Superior temporal gyrus (tissue), 1 donor: ENCODE data around the gene SIKE1.
"Not testable (repeated sequence)": the region's sequence is repeated elsewhere in the genome, so short reads cannot be mapped to it uniquely, and the experiment has no call there.

Experiments used
- DNase-seq: peaks from one replicate; pipeline ENCODE4 v3.0.0-alpha.2; 2016; ENCODE audit errors: extremely low spot score

The SIKE1 gene

DNA sequence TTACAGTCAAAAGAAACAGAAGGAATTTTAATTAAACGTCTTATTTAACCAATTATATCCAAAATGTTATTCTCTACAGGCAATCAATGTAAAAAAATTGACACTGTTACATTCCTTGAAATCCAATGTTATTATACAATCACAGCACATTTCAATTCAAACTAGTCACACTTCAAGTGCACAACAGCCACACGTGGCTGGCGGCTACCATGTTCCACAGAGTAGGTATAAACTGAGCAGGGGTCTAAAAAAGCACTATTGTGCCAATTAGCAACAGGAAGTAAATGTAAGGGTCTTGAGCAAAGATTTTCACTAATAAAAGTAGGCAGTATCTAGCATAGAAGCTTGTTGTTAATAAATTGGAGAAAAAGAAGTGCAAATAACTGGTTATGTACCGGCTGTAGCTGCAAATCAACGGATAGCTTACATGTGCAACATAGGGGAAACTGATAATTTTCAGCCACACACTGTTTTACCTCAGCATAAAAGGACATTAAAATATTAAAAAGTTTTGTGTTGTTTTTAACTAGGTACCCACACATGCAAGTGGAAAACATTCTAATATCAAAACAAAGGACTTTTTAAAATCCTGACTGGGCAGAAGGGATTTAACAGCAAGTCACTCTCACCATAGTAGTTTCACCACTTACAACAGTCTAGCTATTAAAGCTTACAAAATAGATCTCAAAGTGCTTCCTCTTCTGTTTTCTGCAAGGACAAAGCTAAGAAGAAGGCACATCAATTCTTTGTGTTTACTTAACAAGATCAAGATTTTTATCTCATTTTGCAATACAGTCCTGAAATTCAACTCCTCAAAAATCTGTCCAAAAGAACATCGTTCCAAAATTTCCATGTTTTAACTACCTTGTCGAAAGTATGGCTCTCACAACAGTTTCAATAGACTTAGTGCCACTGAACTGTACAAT lies 25.2 kb downstream of the SIKE1 start:
- DNase-seq = no peak

DNA sequence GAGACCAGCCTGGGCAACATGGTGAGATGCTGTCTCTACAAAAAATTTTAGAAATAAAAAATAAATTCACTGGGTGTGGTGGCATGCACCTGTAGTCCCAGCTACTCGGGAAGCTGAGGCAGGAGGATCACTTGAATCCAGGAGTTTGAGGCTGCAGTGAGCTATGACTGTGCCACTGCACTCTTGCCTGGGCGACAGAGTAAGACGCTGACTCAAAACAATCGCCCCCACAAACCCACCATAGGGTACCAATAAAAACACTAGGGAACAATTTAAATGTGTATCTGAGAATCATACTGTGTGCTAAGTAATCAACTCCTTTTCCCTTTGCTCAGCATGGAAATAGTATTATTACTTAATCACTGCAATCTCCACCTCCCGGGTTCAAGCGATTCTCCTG lies 26.8 kb downstream of the SIKE1 start:
- not testable (repeated sequence) for DNase-seq

DNA sequence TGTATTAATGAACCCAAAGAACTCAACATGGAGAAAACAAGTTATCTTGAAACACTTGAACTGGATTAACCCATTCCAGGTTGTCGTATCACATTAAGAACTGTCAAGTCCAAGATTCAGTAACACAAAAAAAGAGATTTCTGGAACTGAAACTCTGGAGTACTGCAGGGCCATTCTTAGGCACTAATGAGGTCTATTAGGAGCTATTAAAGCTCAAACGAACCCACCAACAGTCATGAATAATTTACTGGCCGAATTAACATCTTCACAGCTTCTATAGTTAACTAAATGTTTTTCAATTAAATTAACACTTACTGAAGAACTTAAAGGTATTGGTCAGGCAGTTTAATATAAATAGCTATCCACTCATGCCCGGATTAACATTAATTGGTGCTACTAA lies 27.3 kb downstream of the SIKE1 start:
- no peak for DNase-seq

DNA sequence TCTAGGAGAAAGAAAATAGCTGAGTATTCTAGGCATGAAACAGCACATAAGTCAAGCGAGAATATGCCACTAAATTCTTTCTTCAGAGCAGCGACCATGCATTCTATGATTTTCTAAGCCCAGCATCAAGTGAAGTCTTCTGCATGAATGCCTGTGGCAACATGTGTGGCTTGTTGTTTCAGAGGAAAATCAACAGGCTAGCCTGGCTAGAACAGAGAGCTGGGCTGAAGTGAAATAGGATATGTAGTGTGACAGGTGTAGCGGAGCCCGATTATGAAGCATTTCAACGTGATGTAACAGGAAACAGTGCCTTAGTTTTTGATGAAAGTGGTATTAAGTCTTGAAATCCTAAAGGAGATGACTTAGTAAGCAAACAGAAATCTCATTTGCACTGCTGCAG lies 29.7 kb downstream of the SIKE1 start:
- DNase-seq = no peak

DNA sequence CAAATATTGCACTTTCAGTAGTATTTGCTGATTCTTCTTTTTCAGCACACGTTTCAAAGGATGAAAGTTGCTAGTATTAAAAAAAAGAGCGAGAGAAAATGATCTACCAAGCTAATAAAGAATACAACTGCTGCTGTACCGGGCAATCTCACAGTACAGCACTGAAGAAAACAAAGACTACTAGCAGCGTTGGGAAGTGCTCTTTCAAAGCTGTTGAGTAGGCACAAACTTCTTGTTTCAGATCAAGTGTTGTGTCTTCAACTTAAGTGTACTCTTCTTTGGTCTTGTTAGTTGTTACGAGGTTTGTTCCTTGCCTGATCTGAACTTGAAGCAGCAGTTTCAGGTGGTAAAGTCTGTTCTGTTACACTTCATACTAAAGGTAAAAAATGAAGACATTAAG lies 30.6 kb downstream of the SIKE1 start:
- DNase-seq = no peak

DNA sequence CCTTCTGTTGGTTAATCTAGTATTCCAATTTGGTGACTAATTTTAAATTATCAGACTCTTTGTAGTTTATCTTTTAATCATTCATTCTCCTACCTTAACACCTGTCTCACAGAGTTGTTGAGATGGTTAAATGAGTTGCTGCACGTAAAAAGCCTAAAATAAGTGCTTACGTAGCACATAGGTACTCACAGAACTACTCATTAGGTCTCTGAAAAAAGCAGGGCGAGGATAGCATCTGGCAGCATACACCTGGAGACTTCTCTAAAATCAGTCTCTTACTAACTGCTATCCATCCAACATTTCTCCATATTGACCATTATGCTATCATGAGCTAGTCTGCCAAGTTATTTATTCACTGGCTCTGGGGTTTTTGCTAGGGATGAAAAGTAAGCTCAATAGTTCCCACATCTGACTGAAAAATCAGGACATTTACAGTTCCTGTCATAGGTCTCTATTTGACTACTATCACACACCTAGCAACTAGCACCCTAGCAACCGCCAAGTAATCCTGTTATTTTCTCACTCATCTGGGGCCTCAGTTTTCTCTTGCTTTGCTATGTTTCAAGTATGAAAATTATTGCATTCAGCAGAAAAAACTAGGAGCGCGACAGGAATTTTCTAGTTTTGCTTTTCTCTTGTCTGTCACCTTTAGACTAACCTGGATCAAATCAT lies 33.9 kb downstream of the SIKE1 start:
- DNase-seq = no peak

DNA sequence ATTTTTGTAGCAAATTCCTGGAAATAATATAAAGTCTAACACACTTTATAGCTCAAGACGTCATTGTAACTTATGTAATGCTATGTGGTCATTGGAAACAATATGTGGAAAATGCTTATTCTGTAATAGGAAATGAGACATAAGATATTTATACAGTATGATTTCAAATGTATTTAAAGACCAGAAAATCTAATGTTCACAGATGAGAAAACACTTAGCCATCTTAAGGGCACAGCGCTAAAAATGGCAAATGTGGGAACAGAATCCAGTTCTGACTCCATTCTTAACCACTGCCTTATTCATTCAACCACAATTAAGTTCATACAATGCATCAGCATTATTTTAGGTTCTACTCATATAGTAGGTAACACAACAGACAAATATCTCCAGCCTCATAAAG lies 35.2 kb downstream of the SIKE1 start:
- no peak for DNase-seq

DNA sequence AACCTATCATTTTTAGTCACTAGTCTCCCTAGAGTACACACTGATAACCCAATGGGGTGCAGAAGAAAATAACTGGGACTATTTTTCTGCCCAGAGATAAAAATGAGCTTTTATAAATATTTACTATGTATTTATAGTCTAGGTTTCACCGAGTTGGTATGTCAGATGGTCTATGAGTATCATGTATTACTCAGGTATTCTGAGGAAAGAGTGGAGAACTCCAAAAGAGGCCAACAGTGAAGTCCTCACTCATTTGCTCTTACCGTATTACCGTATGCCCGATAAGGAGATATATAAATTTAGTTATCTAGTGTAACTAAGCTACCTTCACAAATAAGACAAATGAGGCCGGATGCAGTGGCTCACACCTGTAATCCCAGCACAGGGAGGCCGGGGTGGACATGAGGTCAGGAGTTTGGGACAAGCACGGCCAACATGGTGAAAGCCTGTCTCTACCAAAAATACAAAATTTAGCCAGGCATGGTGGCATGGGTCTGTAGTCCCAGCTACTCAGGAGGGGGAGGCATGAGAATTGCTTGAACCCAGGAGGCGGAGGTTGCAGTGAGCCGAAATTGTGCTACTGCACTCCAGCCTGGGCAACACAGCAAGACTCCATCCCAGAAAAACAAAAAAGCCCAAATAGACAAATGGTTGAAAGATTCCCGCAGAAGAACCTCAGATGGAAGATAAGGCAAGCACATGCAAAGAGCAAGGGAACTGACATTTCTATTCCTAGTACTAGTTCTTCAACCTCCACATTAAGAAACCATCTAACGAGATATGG lies 38.3 kb downstream of the SIKE1 start:
- no peak for DNase-seq

DNA sequence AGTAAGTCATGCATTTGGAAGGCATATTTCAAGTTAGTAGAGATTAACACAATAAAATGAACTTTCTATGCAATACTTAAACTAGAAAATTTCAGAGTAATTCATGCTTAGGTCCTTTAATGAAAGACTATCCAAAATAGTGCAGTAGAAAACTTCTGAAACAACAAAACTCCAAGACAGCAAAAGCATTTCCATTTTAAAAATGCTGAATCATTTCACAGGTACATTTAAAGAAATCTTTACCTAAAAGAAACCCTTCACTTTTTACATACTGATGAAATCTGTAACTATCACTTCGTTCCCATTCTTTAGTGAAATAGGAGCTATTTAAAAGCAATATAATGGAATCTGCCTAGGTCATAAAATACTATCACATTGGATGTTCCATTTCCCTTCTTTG lies 40.2 kb downstream of the SIKE1 start:
- DNase-seq = no peak

DNA sequence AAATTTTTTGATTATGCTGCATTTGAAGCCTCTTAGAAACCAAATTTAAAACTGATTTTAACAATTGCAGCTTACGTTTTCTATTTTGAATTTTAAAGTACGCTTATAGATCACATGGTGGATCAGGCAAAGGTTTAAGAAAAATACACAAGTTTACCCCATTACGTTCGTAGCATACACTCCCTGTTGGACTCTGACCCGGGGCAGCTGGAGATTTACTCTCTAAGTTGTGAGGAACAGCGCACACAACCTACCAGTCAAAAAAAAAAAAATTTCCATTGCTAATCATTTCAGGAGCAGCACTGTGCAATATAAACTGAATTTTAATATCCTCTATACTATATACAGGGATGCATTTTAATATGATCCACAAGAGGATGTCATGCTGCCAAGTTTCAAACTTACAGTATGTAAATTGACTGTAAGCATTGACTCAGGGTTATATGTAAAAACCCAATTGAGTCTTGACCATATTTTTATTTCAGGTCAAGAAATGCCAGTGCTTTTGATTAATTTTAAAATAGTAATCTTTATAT lies 43.1 kb downstream of the SIKE1 start:
- no peak for DNase-seq

DNA sequence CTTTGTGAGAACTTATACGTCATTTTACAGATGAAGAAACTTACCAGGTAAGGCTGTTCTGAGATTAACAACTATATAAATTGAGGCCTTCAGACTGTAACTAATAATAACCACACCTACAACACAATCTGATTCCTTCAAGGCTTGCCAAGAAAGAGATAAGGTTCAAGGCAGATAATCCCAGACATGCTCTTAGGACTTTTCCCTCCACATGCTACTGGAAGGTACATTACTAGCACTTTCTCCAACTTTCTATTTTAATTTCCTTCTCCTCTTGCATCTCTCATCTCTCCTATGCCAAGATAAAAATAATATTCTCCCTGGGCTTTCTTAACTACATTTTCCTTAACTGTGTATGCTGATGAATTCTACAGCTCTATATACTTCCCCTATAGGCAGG lies 45.0 kb downstream of the SIKE1 start:
- DNase-seq = no peak

DNA sequence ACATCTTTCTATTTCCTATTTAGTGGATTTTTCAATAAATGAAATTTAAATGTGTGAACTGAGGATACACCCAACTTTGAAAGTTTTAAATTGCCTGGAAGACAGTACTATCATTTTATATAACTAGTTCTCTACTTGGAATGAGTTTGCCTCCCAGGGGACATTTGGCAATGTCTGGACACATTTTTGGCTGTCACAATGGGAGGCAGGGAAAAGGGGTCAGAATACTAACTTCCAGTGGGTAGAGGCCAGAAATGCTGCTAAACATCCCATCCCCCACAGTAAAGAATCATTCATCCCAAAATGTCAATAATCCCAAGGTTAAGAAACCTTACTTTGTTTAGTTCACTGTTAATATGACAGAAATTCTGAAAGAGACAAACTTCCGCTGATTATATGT lies 50.7 kb downstream of the SIKE1 start:
- no peak for DNase-seq

DNA sequence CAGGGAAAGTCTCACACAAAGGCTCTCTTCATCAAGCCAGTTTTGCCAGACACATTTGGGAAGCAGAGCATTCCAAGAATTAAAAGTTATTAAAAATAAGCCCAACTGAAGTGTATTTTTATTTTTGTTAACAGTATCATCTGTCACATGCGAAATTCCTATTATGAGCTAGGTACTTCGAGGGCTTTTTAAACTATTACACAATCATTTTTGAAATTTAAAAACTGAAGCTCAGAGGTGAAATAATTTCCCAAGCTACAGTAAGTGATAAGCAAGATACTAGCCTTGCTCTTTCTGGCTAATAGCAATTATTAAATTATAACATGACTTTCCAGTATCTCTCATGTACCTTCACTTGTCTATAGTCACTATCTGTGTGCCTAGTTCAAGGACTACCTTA lies 51.9 kb downstream of the SIKE1 start:
- DNase-seq = no peak

DNA sequence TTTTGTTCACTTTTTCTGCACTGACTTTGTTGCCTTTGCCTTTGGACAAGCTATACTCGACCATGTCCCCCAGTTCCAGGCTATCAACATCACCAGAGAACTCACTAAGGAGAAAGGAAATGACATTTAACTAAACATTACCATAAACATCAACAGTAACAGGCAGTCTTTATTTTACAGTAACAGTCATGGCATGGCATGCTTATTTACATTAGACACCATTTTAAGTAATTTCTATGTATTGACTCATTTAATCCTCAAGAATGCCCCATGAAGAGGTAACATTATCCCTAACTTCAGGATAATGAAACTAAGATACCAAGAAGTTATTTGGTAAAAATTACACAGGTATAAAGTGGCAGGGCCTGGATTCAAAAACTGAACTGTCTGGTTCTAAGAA lies 55.3 kb downstream of the SIKE1 start:
- no peak for DNase-seq

DNA sequence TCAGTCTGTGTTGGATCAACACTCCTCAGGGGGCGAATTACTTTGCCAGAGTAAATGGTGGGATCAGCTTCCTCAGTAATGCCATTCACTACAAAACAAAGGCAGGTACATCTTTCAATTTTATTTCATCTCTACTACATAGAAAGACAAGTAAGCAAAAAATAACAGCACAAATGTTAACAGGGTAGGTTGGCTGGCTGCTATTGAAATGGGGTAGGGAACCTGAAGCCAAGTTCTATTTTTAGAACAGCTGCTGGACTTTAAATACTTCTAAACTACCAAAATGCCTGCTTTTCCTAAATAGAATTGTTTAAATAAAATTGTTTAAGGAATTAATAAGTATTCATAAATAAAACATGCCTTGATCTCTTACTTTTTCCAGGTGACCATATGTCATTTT lies 56.6 kb downstream of the SIKE1 start:
- no peak for DNase-seq

DNA sequence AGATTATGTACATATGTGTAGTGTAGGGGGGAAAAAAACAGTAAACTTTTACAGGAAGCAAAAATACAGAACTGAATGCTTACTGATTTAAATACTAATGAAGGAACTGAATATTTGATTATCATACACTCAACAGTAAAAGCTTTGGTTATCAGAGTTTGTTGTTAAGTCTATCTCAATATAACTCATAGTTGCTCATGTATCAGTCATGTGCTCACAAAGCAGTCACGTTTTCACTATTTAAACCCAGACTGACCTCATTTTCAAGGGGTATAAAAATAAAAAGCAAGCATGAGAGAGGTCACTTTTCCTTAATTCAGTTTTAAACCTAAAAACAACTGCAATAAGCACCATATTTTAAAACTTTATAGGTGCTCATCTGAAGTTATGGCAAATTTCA lies 57.0 kb downstream of the SIKE1 start:
- DNase-seq = no peak

DNA sequence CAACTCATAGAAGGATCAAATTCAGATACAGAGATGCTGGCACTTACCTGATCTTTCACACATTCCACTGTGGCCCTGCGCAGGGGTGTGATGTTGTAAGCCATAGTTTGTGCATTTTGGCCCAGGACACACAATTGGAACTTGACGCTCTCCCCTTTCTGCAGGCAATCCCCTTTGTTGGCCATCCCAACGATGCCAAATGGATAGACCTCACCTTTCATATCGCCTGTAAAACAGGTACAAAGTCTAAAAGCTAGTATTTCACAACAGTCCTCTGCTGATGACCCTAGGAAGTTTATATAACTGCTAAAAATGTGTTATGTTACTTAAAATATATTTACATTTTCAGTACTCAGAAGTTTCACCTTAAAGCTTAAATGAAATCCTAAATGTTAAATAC lies 60.0 kb downstream of the SIKE1 start:
- no peak for DNase-seq
